Measurements from ENCODE around the gene NAA80.

- TF ChIP-seq MYC (IDR thresholded peaks at IDR 0.05; ENCODE audit: low read depth, low read length) (peak; percentile 27), POLR2AphosphoS5 (IDR thresholded peaks at IDR 0.05; ENCODE audit: insufficient read depth, low read depth, low read length) (peak; percentile 98), CTCF (IDR thresholded peaks at IDR 0.05; ENCODE audit: extremely low read depth in 1 of 2, insufficient read depth in 1 of 2, low read depth in 1 of 2, low read length in 2 of 2) (peak in 1 of 2 donors; percentile 13), MAX (IDR thresholded peaks at IDR 0.05; ENCODE audit: insufficient read depth, insufficient read length) (no peak), JUN (IDR thresholded peaks at IDR 0.05; ENCODE audit: borderline replicate concordance, insufficient read depth, insufficient read length, low read depth) (peak; percentile 54), EZH2 (IDR thresholded peaks at IDR 0.05; ENCODE audit: borderline replicate concordance, low read depth, low read length, severe bottlenecking) (no peak)
These were observed 24.5 kb upstream of the NAA80 start for GRCh38 chr3:50323614-50324199.

All from endothelial cell of umbilical vein (primary cell).